ENCODE measurements around the gene NOD2. TPM values are rescaled to one million over a fixed set of nuclear protein-coding genes. Genes with fewer than 3 reads are reported as not detected.

NOD2 gene
- total RNA-seq, 1 donor from 2014 or later = 0.52 TPM

DNA sequence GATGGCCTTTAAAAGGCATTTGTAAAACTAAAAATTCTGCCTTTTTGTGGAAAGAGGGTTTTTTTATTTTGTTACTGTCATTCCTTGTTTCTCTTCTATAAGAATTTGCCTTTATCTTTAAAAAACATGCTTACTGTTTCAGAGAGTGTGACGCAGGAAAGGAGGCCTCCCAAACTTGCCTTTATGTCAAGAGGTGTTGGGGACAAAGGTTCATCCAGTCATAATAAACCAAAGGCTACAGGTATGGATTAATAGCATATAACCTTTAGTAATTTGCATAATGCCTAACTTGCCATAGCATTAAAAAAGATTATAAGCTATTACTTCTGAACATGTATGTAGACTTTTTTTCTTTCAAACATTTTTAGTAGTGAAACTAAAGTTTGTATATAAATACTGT lies 82.6 kb downstream of the NOD2 start:
- intact Hi-C loops (cut with micrococcal nuclease) = no loop called here
- Histone ChIP-seq H3K9me3 (replicated peaks) (no peaks in the 10 kb centered on the region), H3K36me3 (peaks cover 26% of the 10 kb centered on the region)

GRCh38 chr16:50778284-50779163 lies 85.1 kb downstream of the NOD2 start:
- Histone ChIP-seq H3K27ac (replicated peaks) (no peak overlapping the region), H3K4me1 (no peaks in the 10 kb centered on the region), H3K36me3 (peaks cover 51% of the 10 kb centered on the region), H3K9me3 (replicated peaks) (no peaks in the 10 kb centered on the region), H3K27me3 (ENCODE audit: low read depth) (no peaks in the 10 kb centered on the region), H3K4me3 (no peak overlapping the region)
- DNase-seq = no peak
- TF ChIP-seq, protein P1, sequence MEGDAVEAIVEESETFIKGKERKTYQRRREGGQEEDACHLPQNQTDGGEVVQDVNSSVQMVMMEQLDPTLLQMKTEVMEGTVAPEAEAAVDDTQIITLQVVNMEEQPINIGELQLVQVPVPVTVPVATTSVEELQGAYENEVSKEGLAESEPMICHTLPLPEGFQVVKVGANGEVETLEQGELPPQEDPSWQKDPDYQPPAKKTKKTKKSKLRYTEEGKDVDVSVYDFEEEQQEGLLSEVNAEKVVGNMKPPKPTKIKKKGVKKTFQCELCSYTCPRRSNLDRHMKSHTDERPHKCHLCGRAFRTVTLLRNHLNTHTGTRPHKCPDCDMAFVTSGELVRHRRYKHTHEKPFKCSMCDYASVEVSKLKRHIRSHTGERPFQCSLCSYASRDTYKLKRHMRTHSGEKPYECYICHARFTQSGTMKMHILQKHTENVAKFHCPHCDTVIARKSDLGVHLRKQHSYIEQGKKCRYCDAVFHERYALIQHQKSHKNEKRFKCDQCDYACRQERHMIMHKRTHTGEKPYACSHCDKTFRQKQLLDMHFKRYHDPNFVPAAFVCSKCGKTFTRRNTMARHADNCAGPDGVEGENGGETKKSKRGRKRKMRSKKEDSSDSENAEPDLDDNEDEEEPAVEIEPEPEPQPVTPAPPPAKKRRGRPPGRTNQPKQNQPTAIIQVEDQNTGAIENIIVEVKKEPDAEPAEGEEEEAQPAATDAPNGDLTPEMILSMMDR (IDR thresholded peaks at IDR 0.05; ENCODE audit: borderline replicate concordance) = no peak
- intact Hi-C loops (cut with micrococcal nuclease) = no loop called here

More for the DNA sequence above, 82.6 kb downstream of the NOD2 start:
- Histone ChIP-seq H3K4me3 (no peak overlapping the region), H3K4me1 (no peaks in the 10 kb centered on the region), H3K27ac (replicated peaks) (no peak overlapping the region), H3K27me3 (ENCODE audit: low read depth) (no peaks in the 10 kb centered on the region)
- DNase-seq = no peak
- TF ChIP-seq, protein P1 (IDR thresholded peaks at IDR 0.05; ENCODE audit: borderline replicate concordance) = no peak

GRCh38 chr16:50781043-50781442 lies 87.6 kb downstream of the NOD2 start:
- peaks cover 76% of the 10 kb centered on the region for H3K36me3 ChIP-seq

GRCh38 chr16:50781518-50781917 lies 88.1 kb downstream of the NOD2 start:
- no peak for DNase-seq
- TF ChIP-seq, protein P1 (IDR thresholded peaks at IDR 0.05; ENCODE audit: borderline replicate concordance) = no peak
- H3K9me3 ChIP-seq (replicated peaks) = no peaks in the 10 kb centered on the region
- no peaks in the 10 kb centered on the region for H3K4me1 ChIP-seq
- no peaks in the 10 kb centered on the region for H3K27me3 ChIP-seq (ENCODE audit: low read depth)
- intact Hi-C loops (cut with micrococcal nuclease) = no loop called here
- no peak overlapping the region for H3K4me3 ChIP-seq
- peaks cover 81% of the 10 kb centered on the region for H3K36me3 ChIP-seq
- no peak overlapping the region for H3K27ac ChIP-seq (replicated peaks)

More at GRCh38 chr16:50781043-50781442, 87.6 kb downstream of the NOD2 start:
- Histone ChIP-seq H3K4me3 (no peak overlapping the region), H3K27me3 (ENCODE audit: low read depth) (no peaks in the 10 kb centered on the region), H3K27ac (replicated peaks) (no peak overlapping the region), H3K4me1 (no peaks in the 10 kb centered on the region), H3K9me3 (replicated peaks) (no peaks in the 10 kb centered on the region)
- intact Hi-C loops (cut with micrococcal nuclease) = no loop called here
- DNase-seq = no peak
- TF ChIP-seq, protein P1 (IDR thresholded peaks at IDR 0.05; ENCODE audit: borderline replicate concordance) = no peak

Small RNA genes lying within 50 kb of the gene (microRNA-seq; reads per million reads assigned to microRNA genes)
- not detected for gene MIR3181

Other genes with a start within 250 kb of the NOD2 start
- gene NKD1, start 145.2 kb upstream of the NOD2 start, total RNA-seq = 1.5 TPM
- gene SNX20, start 12.3 kb upstream of the NOD2 start, total RNA-seq = 0.69 TPM
- 36.0 TPM for gene CYLD, start 48.5 kb downstream of the NOD2 start, total RNA-seq